Right forelimb (tissue), 1 donor: ENCODE results near the gene TSTD1.
"Not testable (repeated sequence)": the region's sequence is repeated elsewhere in the genome, so short reads cannot be mapped to it uniquely, and the experiment has no call there.

Source experiments
- DNase-seq: peaks from one replicate; pipeline ENCODE4 v3.0.0-alpha.2; 2018

TSTD1 gene

GRCh38 chr1:161006563-161006962 lies 32.2 kb downstream of the TSTD1 start:
- DNase-seq = no peak

GRCh38 chr1:161001525-161001924 lies 37.2 kb downstream of the TSTD1 start:
- no peak for DNase-seq

- DNase-seq = no peak
These were observed 37.9 kb downstream of the TSTD1 start for GRCh38 chr1:161000736-161001480.

DNA sequence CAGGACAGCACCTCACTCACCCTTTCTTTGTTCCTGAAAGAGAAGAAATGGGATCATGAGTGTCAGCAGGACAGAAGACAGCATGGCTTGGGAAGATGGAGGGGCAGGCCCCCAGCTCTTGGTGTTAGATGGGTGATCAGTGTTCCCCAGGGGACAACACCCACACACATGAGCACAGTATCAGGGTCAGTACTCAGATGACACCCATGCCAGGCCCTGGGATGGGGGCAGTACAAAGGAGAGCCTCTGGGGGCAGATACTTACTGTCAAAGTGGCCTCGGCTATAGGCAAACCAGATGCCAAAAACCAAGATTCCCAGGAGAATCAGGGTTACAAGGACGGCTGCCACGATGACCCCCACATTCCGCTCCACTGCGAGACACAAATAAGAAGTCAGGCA lies 39.4 kb downstream of the TSTD1 start:
- DNase-seq = no peak

DNA sequence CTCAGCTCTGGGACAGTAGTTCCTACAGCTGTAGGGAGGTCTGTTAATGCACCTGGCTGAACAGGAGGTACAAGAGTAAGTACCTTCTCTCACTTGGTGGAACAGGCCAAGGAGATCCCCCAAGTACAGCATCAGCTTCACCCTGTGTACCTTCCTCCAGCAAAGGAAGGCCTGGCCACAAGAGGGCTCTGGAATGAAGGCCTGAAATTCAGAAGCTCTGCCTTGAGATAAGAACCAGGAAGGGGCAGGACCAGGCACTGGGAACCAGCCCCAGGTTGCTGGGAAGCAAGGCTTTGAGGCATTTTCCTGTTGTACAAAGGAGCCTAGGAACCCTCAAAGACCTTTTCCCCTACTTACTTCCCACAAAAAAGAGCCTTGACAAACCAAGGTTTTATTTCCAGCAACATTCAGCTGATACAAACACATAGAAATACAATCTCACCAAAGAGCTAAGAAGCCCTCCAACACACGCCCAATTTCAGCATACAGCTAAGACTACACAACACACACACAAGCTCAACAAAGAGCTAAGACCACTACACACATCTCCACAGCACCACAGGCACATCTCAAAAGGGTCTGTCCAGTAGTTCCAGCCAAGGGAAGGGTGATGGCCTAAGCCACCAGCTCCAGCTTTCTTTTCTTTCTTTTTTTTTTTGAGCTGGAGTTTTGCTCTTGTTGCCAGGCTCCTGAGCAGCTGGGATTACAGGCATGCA lies 41.3 kb downstream of the TSTD1 start:
- DNase-seq = no peak

GRCh38 chr1:160996178-160996577 lies 42.6 kb downstream of the TSTD1 start:
- DNase-seq = no peak

- DNase-seq = no peak
These were observed 45.1 kb downstream of the TSTD1 start for GRCh38 chr1:160993544-160994193.

DNA sequence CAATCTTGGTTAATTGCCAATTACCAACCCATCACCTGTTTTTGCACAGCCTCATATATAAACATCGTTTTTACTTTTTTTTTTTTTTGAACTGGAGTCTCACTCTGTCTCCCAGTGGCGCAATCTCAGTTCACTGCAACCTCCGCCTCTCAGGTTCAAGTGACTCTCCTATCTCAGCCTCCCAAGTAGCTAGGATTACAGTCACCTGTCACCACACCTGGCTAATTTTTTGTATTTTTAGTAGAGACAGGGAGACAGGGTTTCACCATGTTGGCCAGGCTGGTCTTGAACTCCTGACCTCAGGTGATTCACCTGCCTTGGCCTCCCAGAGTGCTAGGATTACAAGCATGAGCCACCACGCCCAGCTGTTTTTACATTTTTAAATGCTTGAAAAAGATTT lies 46.7 kb downstream of the TSTD1 start:
- DNase-seq = not testable (repeated sequence)
